Neural cell (in vitro differentiated cells): ENCODE data around the gene GOLGA8N. TPM values are rescaled to one million over a fixed set of nuclear protein-coding genes. Genes with fewer than 3 reads are reported as not detected.

ENCODE experiments used
- H2AFZ ChIP-seq: fragments of 200-600, 300-800 bp; sonication (generic), shearing (Covaris generic); 2 replicates; pipeline ENCODE4 v1.6.0; 2014; ENCODE audit warnings: low read depth, mild to moderate bottlenecking, antibody characterized with exemption, low read length, moderate library complexity
- H3F3A ChIP-seq: fragments of 200-600 bp; shearing (Covaris generic); 2 replicates; pipeline ENCODE4 v1.6.1; 2016; ENCODE audit warnings: mild to moderate bottlenecking, moderate library complexity, mixed read lengths, antibody characterized with exemption, low read length; ENCODE audit not compliant: insufficient read depth, poor library complexity, severe bottlenecking
- H3K27ac ChIP-seq: fragments of 200-600, 300-800 bp; sonication (generic), shearing (Covaris generic); 2 replicates; pipeline ENCODE4 v1.5.1; 2014; ENCODE audit warnings: mild to moderate bottlenecking, low read length, moderate library complexity
- H3K27me3 ChIP-seq: fragments of 300-800, 200-600 bp; sonication (generic), shearing (Covaris generic); 2 replicates; pipeline ENCODE4 v1.6.0; 2014; ENCODE audit warnings: mild to moderate bottlenecking, low read depth, low read length, moderate library complexity; ENCODE audit not compliant: insufficient read depth
- H3K36me3 ChIP-seq: fragments of 300-800, 200-600 bp; sonication (generic), shearing (Covaris generic); 2 replicates; pipeline ENCODE4 v1.5.1; 2014; ENCODE audit warnings: mild to moderate bottlenecking, antibody characterized with exemption, low read length, moderate library complexity; ENCODE audit not compliant: insufficient read depth
- H3K4me2 ChIP-seq: fragments of 300-800, 200-600 bp; sonication (generic), shearing (Covaris generic); 2 replicates; pipeline ENCODE4 v1.6.0; 2014; ENCODE audit warnings: mild to moderate bottlenecking, low read length
- H3K4me3 ChIP-seq: fragments of 300-800, 200-600 bp; sonication (generic), shearing (Covaris generic); 2 replicates; pipeline ENCODE4 v1.5.1; 2014; ENCODE audit warnings: mild to moderate bottlenecking, low read length, moderate library complexity
- H3K79me2 ChIP-seq: fragments of 200-600 bp; shearing (Covaris generic); replicated peaks from 2 replicates; pipeline ENCODE4 v1.6.0; 2014; ENCODE audit warnings: mild to moderate bottlenecking, low read length, moderate library complexity; ENCODE audit not compliant: insufficient read depth
- H3K9ac ChIP-seq: fragments of 300-800, 200-600 bp; sonication (generic), shearing (Covaris generic); 2 replicates; pipeline ENCODE4 v1.6.1; 2016; ENCODE audit warnings: mild to moderate bottlenecking, low read length, mixed read lengths
- H3K9me2 ChIP-seq: fragments of 200-600 bp; shearing (Covaris generic); 2 replicates; pipeline ENCODE4 v1.6.1; 2016; ENCODE audit warnings: mild to moderate bottlenecking, low read length, mixed read lengths; ENCODE audit not compliant: insufficient read depth
- H3K9me3 ChIP-seq: fragments of 200-600, 300-800 bp; sonication (generic), shearing (Covaris generic); 2 replicates; pipeline ENCODE4 v1.6.1; 2016; ENCODE audit warnings: mild to moderate bottlenecking, mixed run types, low read length, moderate library complexity, mixed read lengths
- H4K20me1 ChIP-seq: fragments of 200-600 bp; shearing (Covaris generic); 2 replicates; pipeline ENCODE4 v1.6.1; 2016; ENCODE audit warnings: mild to moderate bottlenecking, mixed run types; ENCODE audit not compliant: insufficient read depth
- CTCF ChIP-seq: fragments of 450-650 bp; IDR thresholded peaks from 2 replicates; pipeline ENCODE4 v1.5.1; 2014; ENCODE audit warnings: antibody characterized with exemption, mild to moderate bottlenecking, moderate library complexity; ENCODE audit not compliant: poor library complexity, severe bottlenecking
- EZH2 ChIP-seq: fragments of 200-600, 300-800 bp; shearing (Covaris generic), sonication (generic); IDR thresholded peaks from 2 replicates; pipeline ENCODE4 v1.6.1; 2014; ENCODE audit warnings: antibody characterized with exemption, low read length, borderline replicate concordance, mild to moderate bottlenecking; ENCODE audit not compliant: insufficient read depth, poor library complexity, severe bottlenecking
- MXI1 ChIP-seq: fragments of 450-650 bp; conservative IDR thresholded peaks from 2 replicates; pipeline ENCODE4 v1.6.1; 2014; ENCODE audit warnings: antibody characterized with exemption, mild to moderate bottlenecking; ENCODE audit not compliant: poor library complexity, severe bottlenecking
- POLR2AphosphoS5 ChIP-seq: IDR thresholded peaks from 2 replicates; pipeline ENCODE4 v1.6.1; 2012
- SMC3 ChIP-seq: fragments of 450-650 bp; conservative IDR thresholded peaks from 2 replicates; pipeline ENCODE4 v1.6.1; 2014; ENCODE audit warnings: antibody characterized with exemption, mild to moderate bottlenecking, moderate library complexity; ENCODE audit not compliant: poor library complexity
- TAF1 ChIP-seq: IDR thresholded peaks from 2 replicates; pipeline ENCODE4 v1.6.1; 2012; ENCODE audit warnings: low read depth
- polyA plus RNA-seq: library from polyadenylated mRNA; depleted of rRNA; stranded (reverse); fragments of >200 nt; gene quantifications from 2 replicates; pipeline ENCODE4 v1.2.3, GENCODE V29; 2014

The GOLGA8N gene
- polyA plus RNA-seq, 1 donor from 2014 or later, result 0.61 TPM

DNA sequence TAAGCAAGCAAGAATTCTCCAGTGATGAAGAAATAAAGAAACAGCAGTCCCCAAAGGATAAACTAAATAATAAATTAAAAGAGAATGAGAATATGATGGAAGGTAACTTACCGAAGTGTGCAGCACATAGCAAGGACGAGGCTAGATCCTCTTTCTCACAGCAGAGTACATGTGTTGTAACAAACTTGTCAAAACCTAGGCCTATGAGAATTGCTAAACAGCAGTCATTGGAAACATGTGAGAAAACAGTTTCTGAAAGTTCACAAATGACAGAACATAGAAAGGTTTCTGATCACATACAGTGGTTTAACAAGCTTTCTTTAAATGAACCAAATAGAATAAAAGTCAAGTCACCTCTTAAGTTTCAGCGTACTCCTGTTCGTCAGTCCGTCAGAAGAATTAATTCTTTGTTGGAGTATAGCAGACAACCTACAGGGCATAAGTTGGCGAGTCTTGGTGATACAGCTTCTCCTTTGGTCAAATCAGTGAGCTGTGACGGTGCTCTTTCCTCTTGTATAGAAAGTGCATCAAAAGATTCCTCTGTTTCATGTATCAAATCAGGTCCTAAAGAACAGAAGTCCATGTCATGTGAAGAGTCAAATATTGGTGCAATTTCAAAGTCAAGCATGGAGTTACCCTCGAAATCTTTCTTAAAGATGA, 43.8 kb downstream of the GOLGA8N start (continued):
- TF ChIP-seq EZH2, result no peak

GRCh38 chr15:32637704-32638103, 44.4 kb downstream of the GOLGA8N start:
- no peaks in the 10 kb centered on the region for H3K79me2 ChIP-seq
- H3K9me2 ChIP-seq, result no peaks in the 10 kb centered on the region
- no peak overlapping the region for H3K27ac ChIP-seq
- no peaks in the 10 kb centered on the region for H3K27me3 ChIP-seq
- no peaks in the 10 kb centered on the region for H4K20me1 ChIP-seq
- H3K4me3 ChIP-seq, result no peak overlapping the region
- no peak overlapping the region for H3K4me2 ChIP-seq
- TF ChIP-seq POLR2AphosphoS5, result no peak
- no peak for TF ChIP-seq SMC3
- TF ChIP-seq TAF1, result no peak
- no peak for TF ChIP-seq CTCF
- no peaks in the 10 kb centered on the region for H3K9me3 ChIP-seq
- H3K9ac ChIP-seq, result no peak overlapping the region
- no peak overlapping the region for H2AFZ ChIP-seq
- H3K36me3 ChIP-seq, result no peaks in the 10 kb centered on the region
- no peaks in the 10 kb centered on the region for H3F3A ChIP-seq

DNA sequence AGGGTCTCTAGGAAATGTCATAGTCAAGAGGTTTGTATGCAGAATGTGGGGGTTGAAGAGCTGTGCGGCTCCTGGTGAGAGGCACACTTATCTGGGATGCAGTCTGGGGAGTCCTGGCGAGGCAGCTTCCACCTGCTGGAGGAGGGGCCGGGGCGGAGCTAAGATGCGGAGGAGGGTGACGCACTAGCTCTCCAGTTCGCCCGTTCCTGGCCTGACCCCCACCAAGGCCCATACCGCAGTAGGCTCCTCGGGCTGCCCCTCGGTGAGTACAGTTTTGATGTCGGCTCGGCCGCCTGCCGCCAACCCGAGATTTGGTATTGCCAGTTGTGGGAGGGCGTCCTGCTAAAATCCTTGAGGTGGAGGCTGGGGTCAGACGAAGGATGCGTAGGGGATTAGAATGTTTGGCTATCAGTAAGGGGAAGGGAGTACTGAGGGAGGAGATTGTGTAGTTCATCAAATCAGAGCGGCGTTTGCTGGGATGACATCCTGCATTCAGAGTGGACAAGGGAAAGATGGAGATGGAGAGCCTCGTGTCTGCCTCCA, 48.3 kb downstream of the GOLGA8N start, which contains the start of gene SCG5:
Gene SCG5 (plus strand): TSS at position 194 of the 543 bp plus-strand sequence. CDS start 1,883 bp downstream, outside the sequence.
- Histone ChIP-seq H3F3A (no peaks in the 10 kb centered on the region), H2AFZ (peak within 1 kb of the TSS; percentile 10), H3K9me3 (no peaks in the 10 kb centered on the region), H3K27ac (peak within 1 kb of the TSS; percentile 65), H3K9me2 (no peaks in the 10 kb centered on the region), H3K9ac (peak within 1 kb of the TSS; percentile 60), H3K79me2 (no peaks in the 10 kb centered on the region), H4K20me1 (no peaks in the 10 kb centered on the region), H3K27me3 (no peaks in the 10 kb centered on the region), H3K4me2 (no peak within 1 kb of the TSS), H3K36me3 (no peaks in the 10 kb centered on the region), H3K4me3 (peak within 1 kb of the TSS; percentile 61)
- no peak for TF ChIP-seq MXI1
- TF ChIP-seq POLR2AphosphoS5, result peak; percentile 33
- TF ChIP-seq CTCF, result no peak
